GM19324 (cell line): ENCODE results near the gene ZBTB40.

Experiments
- ATAC-seq: cut with Tn5 transposase; IDR thresholded peaks from one replicate; pipeline ENCODE4 v1.9.1; 2021; ENCODE audit warnings: mild to moderate bottlenecking, moderate library complexity; ENCODE audit not compliant: unreplicated experiment, low FRiP score

Gene ZBTB40

DNA sequence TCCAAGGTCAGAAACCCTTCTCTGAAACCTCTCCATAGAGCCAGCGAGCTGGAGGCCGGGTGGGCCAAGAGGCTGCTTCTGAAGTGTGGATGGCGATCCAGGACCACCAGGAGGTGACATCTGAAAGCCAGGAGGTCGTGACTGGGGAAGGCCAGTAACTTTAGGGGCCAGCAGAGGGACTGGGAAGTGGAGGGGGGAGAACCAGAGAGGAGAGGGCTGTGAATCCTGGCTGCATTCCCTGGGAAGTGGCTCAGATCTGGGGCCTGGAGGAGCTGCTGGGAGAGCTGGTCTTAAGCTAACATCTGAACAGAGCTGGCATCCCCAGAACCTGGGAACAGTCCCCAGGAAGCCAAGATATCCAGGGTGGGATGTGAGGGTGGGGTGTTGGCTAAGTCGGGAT lies 100.4 kb downstream of the ZBTB40 start:
- ATAC-seq = no peak

DNA sequence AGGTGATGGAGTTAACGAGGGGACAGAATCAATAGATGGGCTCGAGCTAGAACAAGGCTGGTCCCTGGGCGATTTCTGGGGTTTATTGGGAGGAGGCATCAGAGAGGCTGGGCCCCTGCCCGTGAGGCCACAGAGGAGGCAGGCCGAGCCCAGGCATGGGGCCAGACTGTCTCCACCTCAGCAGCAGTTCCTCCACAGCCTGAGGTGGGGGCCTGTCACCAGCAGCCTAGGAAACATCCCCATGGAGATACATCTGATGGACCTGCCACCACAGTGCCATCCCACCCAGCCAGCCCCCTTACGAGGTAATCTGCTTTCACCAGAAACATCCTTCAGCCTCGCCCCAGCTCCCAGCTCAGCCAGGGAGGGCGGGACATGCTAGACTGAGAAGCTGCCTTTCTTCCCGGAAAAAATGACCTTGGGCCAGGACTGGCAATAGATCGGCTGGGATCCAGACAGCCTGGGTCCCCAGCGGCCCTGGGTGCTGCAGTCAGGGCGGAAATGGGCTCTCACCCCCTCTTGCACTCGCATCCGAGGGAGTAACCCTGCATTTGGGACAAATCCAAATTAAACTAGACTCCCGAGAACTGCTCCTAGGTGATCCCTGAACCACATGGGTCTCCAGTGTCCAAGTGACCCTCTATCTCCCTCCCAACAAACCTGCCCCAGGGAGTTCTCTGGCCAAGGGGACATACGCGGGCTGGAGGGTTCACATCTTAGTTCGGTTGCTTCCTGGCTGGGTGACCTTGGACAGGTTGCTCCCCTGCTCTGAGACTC lies 101.6 kb downstream of the ZBTB40 start:
- ATAC-seq = no peak

DNA sequence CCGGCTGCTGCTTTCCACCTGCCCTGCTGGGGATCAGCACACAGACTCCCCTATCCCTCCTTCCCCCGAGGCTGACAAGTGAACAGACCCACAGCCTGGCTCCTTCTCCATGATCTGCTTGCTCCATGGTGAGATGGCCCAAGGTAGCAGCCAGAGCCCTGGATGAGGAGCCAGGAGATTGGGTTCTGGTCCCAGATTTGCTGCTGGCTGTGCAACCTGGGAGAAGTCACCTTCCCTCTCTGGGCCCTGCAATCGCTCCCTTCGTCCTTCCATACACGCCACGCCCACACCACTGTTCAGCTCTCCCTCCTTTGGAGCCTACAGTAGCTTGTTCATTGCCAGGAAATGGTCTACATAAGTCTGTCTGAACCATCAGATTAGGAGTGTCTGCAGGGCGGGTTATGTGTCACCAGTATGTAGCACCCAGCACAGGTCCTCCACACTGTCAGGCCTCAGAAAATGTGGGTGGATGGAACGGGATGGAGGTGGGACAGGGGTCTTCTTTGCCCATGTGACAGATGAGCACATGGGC lies 102.4 kb downstream of the ZBTB40 start:
- ATAC-seq = no peak

DNA sequence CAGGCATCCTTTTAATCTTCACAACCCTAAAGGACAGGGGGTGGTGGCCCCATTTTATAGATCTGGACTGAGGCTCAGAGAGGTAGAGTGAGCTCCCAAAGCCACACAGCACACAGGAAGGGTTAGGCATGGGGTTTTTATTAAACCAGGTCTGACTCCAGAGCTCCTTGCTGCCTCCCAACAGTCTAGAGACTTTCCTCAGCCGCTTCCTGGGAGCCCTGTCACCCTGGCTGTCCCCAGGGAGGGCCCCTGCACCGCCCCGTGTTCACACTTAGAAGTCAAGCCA lies 103.7 kb downstream of the ZBTB40 start:
- no peak for ATAC-seq

DNA sequence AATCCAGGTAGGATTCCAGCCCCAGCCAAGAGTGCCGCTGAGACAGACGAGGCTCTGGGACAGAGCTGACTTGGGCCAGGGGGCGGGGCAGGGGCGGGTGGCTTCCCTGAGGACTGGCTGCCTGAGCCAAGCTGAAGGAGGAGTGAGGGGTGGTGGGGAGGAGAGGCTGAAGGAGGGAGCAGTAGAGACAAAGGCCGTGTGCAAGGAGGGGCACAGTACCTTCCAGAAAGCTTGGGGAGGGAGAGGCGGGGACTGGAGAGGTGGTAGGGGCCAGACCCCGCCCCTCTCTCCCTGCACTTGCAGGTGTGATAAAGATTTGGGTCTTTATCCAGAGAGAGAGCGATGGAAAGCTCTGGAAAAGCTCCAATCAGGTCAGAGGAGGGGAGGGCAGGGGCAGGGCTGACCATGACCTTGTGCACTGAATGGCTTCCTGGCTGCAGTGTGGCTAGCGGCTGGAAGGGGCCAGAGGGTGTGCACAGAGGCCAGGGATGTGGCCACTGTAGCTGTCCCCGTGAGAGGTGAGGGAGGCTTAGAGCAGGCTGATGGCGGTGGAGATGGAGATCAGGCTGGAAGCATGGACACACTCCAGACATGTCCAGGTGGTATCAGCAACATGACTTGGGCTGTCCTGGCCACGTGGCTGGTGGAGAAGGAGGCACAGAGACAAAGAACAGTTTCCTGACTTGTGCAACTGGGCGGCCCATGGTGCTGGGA lies 104.9 kb downstream of the ZBTB40 start:
- no peak for ATAC-seq

DNA sequence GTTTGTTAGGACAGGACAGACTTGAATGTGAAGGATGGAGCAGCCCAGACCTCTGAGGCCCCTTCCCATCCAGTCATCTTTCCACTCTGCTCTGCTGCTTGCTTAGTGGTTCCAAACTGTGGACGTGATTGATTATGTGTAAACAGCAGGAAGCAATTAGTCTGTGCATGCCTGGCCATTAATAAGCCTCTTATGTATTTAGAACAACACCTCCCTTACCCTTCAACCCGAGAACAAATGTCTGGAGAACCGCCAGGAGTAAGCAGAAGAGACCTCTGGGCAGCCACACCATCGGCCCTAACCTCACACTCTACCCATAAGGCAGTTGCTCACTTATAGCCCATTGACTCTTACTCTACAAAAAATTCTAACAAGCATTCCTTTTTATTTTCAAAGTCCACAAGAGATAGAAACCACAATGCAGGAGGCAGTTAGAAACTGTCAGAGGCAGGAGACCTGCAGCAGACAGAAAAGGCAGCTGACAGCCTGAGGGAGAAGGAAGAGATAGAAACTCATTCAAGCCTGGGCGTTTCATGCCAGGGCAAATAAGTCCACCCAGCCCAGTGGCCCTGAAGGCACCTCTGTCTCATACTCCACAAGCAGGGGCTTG lies 105.8 kb downstream of the ZBTB40 start:
- no peak for ATAC-seq

DNA sequence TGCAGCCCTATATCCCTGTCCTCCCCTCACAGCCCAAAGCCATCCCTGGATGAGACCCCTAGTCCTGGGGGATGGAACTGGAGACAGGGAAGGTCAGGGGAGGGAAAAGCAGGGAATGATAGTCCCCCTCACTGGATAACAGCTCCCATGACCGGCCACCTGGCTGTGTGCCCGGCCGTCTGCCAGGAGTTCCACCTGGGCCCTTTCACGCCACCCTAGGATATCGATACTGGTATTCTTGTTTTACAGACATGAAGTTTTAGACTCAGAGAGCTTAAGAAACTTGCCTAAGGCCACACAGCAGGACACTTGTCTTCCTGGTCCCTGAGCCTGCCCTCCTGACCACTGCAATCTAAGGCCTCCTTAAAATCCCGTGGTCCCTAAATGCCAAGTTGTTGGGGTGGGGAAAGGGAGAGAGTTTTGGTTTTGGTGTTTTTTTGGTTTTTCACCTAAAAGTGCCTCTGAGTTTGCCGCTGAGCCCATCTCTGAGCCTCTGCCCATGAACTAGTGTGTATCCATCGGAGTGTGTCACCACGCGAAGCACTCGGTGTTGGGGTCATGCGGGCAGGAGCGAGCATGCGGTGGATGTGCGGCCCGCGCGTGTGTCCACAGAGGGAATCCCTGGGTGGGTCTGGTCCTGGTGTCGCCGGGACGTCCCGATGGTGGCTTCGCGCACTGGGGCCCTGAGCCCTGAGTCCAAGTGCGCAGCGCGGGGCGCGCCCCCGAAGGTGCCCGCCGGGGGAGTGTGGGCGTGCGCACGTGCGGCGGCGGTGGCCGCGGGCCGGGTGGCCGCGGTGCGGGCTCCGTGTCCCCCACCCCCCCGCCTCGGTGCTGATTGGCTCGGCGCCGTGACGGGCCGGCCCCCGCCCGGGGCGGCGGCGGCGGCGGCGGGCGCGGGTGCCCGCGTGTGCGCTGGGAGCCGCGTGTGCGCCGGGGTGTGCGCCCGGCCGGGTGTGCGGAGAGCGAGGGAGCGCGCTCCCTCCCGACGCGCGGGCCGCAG lies 111.2 kb downstream of the ZBTB40 start, which contains the start of gene EPHA8:
EPHA8 (plus strand) TSS at position 906 of the 1,000 bp plus-strand sequence. CDS start 147 bp downstream, outside the sequence.
- no peak for ATAC-seq

DNA sequence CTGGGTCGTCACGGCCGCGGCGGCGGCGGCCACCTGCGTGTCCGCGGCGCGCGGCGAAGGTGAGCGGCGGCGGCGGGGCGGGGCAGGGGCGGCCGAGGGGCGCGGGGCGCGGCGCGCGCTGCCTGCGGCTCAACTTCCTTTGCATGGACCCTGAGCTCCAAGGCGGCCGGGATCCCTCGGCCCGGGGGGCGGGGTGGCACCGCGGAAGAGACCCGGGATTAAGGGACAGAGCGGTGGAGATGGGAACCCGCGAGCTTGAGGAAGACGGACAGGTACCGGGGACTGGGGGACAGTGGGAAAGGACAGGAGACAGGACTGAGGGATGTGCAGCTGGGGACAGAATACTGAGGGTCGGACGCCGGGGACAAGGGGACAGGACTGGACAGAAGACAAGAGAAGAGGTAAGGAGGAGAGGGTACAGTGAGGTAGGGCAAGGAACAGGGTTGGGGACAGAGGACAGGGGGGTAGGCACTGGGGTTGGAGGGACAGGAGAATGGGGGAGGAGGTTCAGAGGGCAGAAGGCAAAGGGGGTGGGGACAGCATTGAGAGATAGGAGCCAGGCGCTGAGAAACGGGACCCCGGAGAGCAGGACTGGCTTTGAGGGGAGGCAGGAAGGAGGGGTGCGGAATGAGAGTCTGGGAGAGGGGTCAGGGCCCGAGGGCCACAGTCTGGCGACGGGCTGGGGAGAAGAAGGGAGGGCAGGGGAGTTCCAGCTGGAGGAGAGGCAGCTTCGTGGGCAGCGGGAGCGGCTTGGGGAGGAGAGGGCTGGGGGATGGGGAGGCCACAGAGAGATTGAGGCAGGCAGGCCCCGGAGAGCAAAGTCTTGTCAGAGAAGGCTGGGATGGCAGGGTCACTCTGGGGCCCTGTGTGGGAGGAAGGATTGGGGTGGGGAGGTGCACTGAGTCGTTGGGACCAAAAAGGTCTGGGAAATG lies 112.3 kb downstream of the ZBTB40 start:
- no peak for ATAC-seq

DNA sequence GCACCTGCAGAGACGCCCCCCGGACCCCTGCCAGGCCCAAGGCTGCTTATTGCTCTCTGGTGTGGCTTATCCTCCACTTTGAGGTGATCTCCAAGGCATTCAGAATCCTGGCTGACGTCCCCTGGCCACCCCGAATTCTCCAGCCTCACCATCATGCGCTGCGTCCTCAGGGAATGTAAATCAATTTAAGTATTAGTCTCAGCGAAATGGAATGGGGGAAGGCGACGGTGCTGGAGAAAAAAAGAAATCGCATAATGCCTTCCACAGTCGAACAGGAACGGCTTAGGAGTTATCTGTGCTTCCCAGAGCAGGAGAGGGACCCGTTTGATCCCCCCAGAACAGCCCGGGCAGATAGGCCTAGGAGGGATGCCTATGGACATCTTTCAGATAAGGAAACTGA lies 114.5 kb downstream of the ZBTB40 start:
- ATAC-seq = no peak

DNA sequence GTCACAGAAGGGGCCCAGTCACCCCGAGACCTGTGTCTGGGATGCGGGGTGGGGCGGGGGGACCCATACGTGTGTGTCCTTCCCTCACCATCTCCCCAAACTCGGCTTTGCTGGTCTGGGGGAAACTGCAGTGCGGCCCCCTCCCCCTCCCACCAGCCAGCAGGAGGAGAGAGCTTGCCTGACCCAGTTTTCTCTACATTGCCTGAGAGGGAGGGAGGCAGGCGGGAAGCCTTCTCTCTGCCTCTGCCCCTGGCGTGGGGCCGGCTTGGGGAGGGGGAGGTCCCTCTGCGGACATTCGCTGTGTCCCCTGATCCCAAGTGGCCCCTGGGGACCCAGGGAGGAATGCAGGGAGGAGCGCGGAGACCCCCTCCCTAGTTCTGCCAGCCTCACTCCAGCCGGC lies 115.5 kb downstream of the ZBTB40 start:
- no peak for ATAC-seq

DNA sequence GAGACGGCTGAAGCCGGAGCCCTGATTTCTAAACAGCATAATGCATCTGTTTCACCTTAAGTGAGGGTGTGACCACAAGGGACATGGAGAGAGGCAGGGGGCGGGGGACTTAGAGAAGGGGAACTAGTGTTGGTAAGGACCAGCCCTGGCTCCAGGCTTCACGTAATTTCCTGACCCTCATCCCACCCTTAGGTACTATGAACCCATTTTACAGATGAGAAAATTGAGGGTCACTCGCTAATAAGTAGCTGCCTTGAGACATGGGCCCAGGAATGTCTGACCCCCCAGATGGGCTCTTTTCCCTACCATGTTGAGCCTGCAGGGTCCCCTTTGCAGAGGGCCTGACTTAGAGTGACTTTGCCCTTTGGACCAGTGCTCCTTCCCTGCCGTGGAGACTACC lies 116.3 kb downstream of the ZBTB40 start:
- no peak for ATAC-seq

DNA sequence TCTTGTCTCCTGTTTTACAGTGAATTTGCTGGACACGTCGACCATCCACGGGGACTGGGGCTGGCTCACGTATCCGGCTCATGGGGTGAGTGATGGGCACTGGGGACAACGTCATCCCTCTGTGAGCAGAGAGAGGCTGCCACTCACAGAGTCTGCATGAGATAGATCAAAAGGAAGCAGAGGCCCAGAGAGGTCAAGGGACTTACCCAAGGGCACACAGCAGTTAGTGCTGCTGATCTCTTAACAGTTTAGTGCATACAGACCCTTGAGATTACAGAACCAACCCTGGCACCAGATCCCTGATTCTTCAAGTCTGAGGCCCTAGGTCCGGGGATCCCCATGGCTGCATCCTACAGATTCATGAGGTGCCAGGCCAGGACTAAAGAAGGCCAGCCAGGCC lies 117.6 kb downstream of the ZBTB40 start:
- no peak for ATAC-seq

DNA sequence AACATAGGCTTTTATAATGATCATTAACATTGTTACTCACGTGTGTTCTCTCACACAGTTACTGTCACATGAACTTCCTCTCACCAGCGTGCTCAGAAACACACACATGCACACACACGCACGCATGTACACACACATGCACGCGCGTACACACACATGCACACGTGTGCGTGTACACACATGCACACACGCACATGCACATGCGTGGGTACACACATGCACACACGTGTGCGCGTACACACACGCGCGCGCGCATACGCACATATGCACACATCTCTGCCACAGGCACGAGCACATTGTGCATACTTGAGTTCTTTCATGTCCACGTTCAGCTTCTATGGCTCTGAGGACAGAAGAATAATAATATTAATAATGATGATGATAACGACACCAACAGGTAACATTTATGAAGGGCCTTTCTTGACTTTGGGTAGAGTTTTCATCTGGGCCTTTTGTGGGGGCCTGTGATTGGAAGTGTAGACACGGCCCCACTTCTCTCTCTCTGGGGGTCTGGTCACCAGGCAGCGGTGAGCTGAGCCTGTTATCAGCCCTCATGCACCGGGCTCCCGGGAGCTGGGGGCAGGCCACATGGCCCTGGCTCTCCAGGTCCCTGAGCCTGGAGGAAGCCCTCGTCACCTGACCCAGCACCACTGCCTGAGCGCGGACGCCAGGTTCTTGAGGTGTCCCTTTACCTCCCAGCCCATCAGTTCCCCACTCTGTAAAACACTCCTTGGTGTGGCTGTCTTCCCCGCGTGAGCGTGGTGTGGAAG lies 118.7 kb downstream of the ZBTB40 start:
- no peak for ATAC-seq

DNA sequence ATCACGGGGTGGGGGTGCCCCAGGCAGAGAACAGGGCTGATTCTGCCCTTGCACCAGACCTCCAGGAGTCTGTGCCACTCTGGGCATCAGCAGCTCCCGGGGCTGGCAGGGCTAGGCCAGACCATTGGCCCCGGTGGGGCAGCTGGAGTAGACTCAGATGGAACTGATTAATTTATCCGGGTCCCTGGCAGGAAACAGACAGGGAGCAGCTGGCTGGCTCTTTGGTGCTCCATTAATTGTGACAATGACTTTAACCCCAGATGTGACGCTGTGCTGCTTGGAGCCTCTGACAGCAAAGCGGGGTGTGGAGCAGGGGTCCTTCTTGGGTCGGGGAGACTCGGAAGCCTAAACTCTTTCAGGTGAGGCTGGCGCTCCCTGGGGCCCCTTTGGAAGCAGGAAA lies 121.2 kb downstream of the ZBTB40 start:
- ATAC-seq = no peak

DNA sequence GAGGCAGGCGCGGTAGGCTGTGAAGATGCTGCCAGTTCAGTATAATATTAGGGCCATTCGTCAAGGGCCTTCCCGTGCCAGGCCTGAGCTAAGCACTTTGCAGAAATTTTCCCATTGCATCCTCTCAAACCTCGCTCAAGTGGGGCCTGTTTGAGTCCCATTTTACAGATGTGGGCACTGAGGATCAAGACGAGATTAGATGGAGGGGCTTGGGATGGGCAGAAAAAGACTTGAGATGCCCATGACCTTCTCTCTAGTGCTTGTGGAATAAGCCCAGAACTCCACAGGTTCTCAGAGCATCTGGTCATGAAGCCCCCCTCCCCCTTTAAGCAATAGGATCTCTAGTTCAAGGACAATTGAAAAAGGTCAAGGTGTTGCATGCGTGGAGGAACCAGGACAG lies 121.6 kb downstream of the ZBTB40 start:
- ATAC-seq = no peak

DNA sequence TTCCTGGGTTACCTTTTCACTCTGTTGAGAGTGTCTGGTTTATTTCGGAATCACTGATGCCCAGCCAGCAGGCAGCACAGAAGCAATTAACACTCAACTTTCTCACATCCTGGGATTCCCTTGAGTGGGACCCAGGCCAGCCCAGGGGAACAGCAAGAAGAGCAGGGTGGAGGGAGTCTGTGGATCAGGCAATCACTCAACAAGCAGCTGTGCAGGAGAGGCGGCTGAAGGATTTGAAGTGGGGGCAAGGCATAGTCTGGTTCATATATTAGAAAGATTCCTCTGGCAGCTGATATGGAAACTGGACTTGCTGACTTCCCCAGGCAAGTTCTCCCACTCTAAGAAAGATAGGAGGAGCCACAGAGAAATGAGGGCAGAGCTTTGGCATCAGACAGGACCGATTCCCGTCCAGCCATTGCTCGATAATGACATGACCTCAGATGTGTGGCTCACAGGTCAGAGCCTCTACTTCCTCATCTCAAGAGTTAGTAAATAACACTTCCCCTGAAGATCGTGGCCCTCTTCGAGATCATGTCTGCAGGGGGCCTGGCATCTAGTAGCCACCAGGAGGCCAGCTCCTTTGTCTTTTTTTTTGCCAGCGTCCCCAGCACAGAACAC lies 124.0 kb downstream of the ZBTB40 start:
- ATAC-seq = no peak

DNA sequence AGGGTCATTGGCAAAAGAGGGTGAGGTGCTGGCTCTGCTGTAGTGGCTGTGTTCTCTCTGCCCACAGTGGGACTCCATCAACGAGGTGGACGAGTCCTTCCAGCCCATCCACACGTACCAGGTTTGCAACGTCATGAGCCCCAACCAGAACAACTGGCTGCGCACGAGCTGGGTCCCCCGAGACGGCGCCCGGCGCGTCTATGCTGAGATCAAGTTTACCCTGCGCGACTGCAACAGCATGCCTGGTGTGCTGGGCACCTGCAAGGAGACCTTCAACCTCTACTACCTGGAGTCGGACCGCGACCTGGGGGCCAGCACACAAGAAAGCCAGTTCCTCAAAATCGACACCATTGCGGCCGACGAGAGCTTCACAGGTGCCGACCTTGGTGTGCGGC lies 124.5 kb downstream of the ZBTB40 start:
- no peak for ATAC-seq

DNA sequence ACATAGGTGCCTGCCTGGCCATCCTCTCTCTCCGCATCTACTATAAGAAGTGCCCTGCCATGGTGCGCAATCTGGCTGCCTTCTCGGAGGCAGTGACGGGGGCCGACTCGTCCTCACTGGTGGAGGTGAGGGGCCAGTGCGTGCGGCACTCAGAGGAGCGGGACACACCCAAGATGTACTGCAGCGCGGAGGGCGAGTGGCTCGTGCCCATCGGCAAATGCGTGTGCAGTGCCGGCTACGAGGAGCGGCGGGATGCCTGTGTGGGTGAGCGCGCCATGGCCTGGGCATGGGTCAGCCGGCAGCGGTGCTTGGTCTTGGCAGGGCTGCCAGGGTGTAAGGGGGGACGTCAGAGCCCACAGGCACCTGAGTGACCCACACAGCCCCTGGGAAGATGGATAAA lies 125.0 kb downstream of the ZBTB40 start:
- ATAC-seq = no peak
